C4-2B (cell line): Measurements from ENCODE around the gene SIRPG.

Experiments
- CTCF ChIP-seq: fragments of 450-650 bp; conservative IDR thresholded peaks from 2 replicates; pipeline ENCODE4 v1.5.1; 2017; ENCODE audit warnings: mild to moderate bottlenecking
- ZFX ChIP-seq: fragments of 450-650 bp; IDR thresholded peaks from 2 replicates; pipeline ENCODE4 v1.6.1; 2017

- TF ChIP-seq CTCF (no peak), ZFX (no peak)
These were observed 10.6 kb downstream of the SIRPG start for GRCh38 chr20:1646975-1647431.
